GM04504 (cell line): Measurements from ENCODE around the gene ZNF579.

Experiments used
- DNase-seq: peaks from one replicate; pipeline ENCODE4 v3.0.0-alpha.2; 2012; ENCODE audit warnings: low read depth

ZNF579 gene

GRCh38 chr19:55580628-55581144, at the start of gene ZNF579:
Gene ZNF579, minus strand, starts transcription at chr19:55580848. Its CDS starts 1,209 bp downstream, at chr19:55579639.
- peak; percentile 70 for DNase-seq

- DNase-seq: no peak
Observed at GRCh38 chr19:55626350-55626749, 45.7 kb upstream of the ZNF579 start.

- no peak for DNase-seq
Observed at GRCh38 chr19:55625004-55625326, 44.3 kb upstream of the ZNF579 start.

- peak; percentile 81 for DNase-seq
Observed at GRCh38 chr19:55624109-55625003, 43.7 kb upstream of the ZNF579 start, which contains the start of gene ZNF784. Gene ZNF784, minus strand, starts transcription at chr19:55624566. Its CDS starts 5 bp downstream, at chr19:55624561.

- DNase-seq: no peak
Observed at GRCh38 chr19:55623561-55623960, 42.9 kb upstream of the ZNF579 start.

- DNase-seq: no peak
Observed at GRCh38 chr19:55623130-55623529, 42.5 kb upstream of the ZNF579 start.

- DNase-seq: no peak
Observed at GRCh38 chr19:55622242-55622969, 41.8 kb upstream of the ZNF579 start.

GRCh38 chr19:55621673-55622231, 41.1 kb upstream of the ZNF579 start:
- DNase-seq: no peak

GRCh38 chr19:55621205-55621672, 40.6 kb upstream of the ZNF579 start:
- no peak for DNase-seq

GRCh38 chr19:55620410-55621204, 40.0 kb upstream of the ZNF579 start:
- DNase-seq: no peak

GRCh38 chr19:55619286-55619685, 38.6 kb upstream of the ZNF579 start:
- no peak for DNase-seq

GRCh38 chr19:55618426-55618825, 37.8 kb upstream of the ZNF579 start:
- DNase-seq: no peak

GRCh38 chr19:55617426-55617825, 36.8 kb upstream of the ZNF579 start:
- no peak for DNase-seq

GRCh38 chr19:55616395-55616875, 35.8 kb upstream of the ZNF579 start:
- no peak for DNase-seq

- DNase-seq: no peak
Observed at GRCh38 chr19:55615543-55616394, 35.1 kb upstream of the ZNF579 start.

GRCh38 chr19:55614711-55615542, 34.3 kb upstream of the ZNF579 start:
- DNase-seq: no peak

GRCh38 chr19:55613930-55614710, 33.5 kb upstream of the ZNF579 start:
- no peak for DNase-seq

GRCh38 chr19:55613396-55613795, 32.7 kb upstream of the ZNF579 start:
- DNase-seq: no peak
